Right renal pelvis (tissue), 4 donors: ENCODE measurements around the gene ERP44. TPM values are rescaled to one million over a fixed set of nuclear protein-coding genes. Genes with fewer than 3 reads are reported as not detected.
"Not testable (repeated sequence)": the region's sequence is repeated elsewhere in the genome, so short reads cannot be mapped to it uniquely, and the experiment has no call there.

Experiments used
- DNase-seq, 4 donors: peaks; one replicate each; pipeline ENCODE4 v3.0.0-alpha.2; 2013; ENCODE audit warnings: low read depth in 4 of 4, low spot score in 3 of 4, missing footprints in 1 of 4
- polyA plus RNA-seq, 4 donors: library from polyadenylated mRNA; unstranded; fragments of 120-200 nt; gene quantifications; one replicate each; pipeline ENCODE4 v1.2.1, GENCODE V29; 2013; ENCODE audit not compliant: insufficient read length in 4 of 4

ERP44 gene
- polyA plus RNA-seq, 4 donors, result 35.7 to 44.2 (median 41.1) TPM

DNA sequence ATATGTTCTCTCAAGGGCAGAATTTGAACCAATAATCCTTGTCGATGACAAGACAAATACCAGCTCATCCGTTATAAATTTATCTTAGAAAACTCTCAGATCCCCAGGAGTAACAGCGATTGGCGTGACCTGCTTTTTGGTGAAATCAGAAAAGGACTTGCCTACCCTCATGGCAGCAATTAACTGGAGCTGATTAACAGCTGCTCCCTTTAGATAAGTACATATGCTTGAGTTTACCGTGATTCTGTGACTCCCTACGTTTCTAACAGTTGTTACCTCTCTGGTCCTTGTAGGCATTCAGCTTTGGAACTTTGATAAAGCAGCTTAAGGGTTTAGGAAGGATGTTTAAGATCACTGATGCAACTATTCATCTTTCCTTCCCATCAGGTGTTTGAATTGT lies 2.8 kb upstream of the ERP44 start:
- DNase-seq, result no peak

DNA sequence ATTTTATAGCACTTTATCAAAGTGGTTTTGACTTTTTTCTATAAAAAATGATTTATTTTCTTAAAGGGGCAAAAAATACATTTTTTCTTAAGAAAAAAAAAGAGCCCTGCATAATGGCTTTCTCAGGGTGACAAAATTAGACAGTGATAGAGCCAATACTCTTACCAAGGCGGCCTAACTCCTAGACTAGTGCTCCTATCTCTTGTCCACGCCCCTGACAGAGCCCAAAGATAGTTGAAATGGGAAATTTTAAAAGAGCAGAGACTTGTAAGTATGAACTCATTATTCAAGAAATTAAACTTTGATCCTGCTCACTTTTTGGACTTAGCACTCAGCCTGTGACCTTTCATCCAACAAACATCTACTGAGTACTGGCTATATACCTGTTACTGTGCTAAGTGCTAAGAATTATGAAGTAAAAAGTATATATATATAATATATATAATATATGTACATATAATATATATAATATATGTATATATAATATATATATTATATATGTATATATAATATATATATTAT lies 1.4 kb upstream of the ERP44 start:
- DNase-seq, result no peak

DNA sequence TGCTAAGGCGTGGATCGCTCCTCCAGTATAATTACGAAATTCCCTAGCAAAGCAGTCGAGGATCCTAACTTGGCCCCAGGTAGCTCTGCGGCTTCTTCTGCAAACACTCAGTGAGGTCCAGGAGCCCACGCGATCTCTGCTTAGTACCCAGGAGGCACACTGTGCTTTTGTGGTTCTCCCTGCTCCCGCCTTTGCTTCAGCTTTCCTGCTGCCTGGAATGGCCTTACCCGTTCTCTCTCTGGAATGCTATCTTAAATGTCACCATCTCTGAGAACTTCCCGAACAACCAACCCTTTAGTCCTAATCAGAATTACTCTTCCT lies 882 bp upstream of the ERP44 start:
- DNase-seq, result no peak

DNA sequence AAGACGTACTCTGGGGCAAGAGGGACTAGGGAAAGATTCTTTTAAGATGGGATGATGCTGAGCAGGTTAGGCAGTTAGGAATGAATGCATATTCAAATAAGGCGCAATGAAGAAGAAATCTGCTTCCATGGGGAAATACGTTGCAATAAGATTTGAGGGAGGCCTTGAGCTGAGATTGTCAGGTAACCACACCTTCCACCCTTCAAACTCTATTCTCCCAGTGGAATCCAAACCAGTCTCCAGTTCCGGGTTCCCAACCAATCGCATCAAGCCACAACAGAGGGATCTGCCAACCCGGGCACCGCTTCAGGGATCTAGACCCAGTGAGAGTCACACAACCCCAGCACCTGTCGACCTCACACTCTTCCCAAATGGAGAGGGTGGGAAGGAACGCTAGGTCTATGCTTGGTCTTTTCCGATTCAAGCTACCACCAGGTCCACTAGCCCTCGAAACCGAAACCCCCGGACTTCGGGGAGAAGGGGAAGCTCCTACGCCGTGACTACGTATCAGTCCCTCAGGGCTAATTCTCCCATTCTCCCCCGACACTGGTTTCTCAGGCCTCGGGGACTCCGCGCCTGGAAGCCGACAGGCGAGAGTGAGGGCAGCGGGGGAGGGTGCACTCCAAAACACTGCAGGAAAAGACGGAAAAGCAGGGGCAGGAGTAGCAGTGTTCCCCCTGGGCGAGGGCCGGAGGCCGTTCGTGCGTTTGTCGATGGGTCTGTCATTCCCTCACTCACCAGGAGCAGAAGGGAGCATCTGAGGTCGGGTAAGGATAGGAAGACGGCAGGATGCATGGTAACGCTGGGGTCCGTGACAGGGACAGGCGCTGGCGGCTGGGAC lies 534 bp downstream of the ERP44 start:
- peak; percentile 8 to 32 (median 20) for DNase-seq

DNA sequence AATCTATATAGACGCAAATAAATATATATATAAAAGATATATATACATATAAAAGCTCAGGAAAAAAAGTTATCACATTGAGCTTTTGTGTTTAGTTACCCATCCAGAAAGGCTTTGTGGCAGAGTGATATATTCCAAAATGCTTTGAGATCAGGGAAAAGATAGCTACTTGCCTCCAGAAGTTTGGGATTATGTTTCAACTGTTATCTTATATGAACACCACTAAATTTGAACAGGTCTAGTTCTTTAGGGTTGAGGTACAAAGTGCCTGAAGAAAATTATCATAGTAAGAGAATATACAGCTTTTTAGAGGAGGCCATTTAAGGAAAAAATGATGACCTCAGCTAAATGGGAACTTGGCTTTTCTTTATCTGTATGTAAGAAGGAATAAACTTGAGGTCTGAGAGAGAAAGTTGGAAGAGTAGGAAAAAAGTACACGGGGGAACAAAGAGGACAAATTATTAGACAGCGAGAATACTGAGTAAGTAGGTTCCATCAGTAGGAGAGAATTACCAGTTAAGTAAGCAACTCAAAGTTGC lies 2.4 kb downstream of the ERP44 start:
- DNase-seq, result no peak

DNA sequence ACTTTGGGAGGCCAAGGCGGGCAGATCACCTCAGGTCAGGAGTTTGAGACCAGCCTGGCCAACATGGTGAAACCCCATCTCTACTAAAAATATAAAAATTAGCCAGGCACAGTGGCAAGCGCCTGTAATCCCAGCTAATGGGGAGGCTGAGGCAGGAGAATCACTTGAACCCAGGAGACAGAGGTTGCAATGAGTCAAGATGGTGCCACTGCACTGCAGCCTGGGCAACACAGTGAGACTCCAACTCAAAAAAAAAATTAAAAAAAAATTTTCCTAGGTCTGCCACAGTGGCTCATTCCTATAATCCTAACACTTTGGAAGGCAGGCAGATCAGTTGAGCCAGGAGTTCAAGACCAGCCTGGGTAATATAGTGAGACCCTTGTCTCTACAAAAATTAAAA lies 4.4 kb downstream of the ERP44 start:
- DNase-seq, result not testable (repeated sequence)

DNA sequence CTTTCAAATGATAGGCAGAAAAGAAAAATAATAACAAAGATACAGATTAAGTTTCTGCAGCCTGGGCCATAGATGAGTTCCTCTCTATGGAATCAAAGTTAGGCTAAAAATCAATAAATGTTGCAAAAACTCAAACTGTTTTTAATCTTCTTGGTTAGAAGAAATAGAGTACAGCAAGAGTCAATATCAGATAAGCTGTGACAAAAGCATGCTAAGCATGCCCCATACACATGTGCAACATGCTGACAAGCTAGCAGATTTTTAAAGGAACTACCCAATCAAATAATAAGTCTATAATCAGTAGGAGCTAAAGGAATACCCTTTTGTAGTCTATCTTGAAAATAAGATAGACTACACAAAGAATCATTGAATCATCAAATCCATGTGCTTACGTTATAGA lies 6.7 kb downstream of the ERP44 start:
- DNase-seq, result no peak

DNA sequence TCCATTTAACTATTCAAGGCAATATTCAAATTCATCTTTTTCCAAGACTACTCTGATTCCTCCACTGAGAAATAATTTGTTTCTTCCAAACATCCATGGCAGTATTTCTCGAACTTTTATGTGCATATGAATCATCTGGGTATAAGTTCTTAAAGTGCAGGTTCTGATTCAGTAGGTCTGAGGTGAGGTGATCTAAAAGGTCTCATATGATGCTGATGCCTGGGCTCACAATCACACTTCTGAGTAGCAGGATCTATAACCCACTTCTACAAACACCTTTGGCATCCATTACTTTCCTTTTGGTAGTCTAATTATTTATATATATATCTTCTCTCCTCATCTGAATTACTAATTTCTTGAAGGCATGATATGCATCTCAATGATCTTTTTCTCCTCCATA lies 7.2 kb downstream of the ERP44 start:
- no peak for DNase-seq

DNA sequence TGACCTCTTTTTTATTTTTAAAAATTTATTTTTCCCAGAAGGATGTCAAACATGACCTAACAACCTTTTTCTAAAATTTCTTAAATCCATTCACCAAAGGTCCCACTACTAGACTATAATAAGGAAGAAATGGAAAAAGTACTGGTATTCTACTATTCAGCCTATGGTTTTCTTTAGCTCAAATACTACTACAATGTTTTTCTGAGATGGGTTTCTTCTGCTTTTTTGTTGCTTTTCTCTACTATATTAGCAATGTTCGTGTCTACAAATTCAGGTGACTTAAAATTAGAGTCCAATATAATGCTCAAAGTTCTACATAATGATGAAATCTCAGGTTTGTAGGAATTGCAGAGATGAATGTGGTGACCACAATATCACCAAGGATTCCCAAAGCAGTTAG lies 7.9 kb downstream of the ERP44 start:
- DNase-seq, result no peak

DNA sequence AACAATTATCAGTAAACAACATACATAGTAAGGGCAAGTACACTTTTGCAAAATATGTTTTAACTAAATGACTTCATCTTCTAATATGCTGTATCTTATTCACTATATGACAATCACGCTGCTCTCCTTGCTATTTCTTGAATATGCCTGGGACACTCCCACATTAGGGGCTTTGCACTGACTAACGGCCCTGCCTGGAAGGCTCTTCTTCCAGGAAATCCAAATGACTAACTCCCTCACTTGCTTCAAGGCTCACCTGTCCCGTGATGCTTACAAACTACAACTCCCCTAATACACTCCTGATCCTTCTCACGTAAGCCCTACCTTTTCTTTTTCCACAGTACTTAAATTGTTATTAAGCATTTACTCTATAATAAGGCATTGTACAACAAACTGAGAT lies 10.6 kb downstream of the ERP44 start:
- DNase-seq, result no peak

DNA sequence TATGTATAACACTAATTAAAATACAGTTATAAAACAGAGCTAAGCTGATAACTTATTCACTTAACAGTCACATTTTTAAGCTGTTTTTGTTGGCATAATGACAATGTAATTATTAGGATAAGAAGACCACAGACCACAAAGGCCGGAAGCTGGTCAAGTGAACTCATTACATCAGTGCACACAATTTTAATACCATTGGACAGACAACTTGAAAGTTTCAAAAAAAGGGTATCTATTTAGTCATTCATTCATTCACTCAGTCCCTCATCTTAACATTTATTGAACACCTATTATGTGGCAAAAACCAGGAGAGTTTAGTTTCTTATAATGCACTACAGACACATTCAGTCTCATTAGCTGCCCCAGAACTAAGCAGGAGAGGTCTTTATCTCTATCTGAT lies 11.6 kb downstream of the ERP44 start:
- no peak for DNase-seq

DNA sequence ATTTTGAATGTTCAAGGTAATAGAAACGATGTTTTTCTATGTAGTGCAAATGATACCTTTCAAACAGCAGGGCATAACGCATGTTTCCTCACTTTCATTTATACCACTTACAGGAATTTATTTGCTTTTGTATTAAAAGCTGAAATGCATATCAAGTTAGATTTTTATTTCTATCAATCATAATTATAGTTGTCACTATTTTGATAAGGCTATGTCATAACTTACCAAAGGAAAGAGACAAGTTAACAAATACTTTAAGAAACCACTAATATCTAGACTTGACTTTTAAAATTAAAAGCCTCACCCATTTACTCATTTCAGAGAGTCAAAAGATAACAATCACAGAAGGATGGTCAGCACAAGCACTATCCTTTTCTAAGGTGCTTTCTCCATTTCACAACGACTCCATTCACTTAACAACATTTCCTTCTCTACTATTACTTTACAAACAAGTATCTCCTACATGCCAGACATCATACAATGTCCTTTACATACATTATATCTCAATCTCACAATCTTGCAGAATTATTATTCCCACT lies 12.6 kb downstream of the ERP44 start:
- no peak for DNase-seq

DNA sequence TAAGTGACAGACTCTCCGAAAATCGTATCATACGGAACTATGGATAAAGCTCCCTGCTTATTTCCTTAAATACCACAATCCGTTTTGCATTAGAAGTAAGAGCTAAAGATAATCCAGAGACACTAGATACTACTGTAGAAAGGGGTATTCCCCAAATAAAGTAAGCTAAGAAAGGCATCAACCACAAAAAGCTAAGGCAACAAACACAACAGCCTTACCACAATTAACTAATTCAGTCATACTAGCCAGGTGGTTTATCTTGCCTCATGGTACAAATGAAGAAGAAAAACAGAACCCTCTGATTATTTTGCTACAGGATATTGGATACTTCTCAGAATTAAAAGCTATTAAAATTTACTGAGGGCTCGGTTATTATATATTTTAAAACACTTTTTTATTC lies 14.1 kb downstream of the ERP44 start:
- no peak for DNase-seq

DNA sequence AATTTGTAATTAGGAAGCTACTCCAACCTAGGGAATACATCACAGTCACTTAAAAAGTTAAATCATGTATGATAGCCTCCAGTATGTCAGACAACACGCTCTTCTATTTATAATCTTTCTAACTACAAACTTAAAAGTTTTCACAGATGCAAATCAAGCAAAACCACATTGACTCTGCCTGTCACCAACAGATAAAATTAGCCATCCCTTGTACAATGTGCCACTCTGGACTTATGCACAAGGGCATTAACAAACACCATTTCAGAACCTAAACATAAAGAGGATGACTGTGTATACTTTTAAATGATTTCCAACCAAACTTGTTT lies 14.7 kb downstream of the ERP44 start:
- DNase-seq, result no peak

DNA sequence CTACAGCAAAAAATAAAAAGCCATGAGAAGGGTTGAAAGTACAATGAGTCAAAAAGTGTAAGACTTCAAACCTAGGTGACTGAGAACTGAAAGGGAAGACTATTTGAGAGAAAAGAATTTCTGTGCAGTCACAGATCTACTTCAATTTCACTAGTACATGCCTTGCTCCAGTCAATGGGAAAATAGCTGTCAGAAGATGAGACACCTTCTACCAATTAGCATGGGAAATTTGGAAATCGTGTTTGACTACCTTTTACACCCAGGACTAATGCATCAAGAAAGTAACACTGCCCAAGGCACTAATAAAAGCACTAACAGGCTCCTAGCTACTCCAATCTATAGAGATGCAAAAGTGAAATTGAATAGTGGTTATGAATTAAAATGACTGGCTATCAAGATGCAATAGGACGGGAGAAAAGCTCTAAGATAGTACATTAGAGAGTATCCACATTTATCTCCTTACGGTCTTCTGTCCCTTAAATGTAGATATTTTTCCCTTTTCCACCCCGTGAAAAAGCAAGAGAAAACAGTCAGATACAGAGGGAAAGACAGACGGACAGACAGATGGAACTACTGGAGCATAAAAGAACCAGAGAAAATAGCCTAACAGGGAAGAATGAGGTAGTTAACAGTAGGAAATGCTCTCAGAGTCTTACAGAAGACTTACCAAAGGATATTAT lies 15.2 kb downstream of the ERP44 start:
- no peak for DNase-seq

DNA sequence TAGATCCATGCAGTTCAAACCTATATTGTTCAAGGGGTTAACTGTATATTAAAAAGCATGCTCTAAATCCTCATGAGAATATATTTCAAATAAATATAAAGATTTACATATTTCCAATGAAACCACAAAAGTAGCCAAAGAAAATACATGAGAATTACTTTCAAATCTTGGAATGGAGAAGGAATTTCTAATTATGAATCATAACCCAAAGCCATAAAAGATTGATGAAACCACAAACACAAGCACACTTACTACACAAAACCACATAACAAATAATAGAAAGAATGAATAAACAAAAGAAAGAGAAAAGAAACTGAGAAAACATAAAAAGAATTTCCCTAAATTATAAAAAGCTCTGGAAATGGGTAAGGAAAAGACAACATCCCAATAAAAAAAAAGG lies 16.0 kb downstream of the ERP44 start:
- DNase-seq, result no peak

DNA sequence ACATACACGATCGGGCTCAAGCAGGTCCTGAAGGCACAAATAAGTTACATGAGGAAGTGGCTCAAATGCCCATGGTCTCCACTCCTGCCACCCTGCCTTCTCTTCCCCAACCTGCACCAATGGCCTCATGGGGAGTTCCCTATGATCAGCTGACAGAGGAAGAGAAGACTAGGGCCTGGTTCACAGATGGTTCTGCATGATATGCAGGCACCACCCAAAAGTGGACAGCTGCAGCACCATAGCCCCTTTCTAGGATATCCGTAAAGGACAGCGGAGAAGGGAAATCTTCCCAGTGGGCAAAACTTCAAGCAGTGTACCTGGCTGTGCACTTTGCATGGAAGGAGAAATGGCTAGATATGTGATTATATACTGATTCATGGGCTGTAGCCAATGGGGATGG lies 22.5 kb downstream of the ERP44 start:
- not testable (repeated sequence) for DNase-seq

DNA sequence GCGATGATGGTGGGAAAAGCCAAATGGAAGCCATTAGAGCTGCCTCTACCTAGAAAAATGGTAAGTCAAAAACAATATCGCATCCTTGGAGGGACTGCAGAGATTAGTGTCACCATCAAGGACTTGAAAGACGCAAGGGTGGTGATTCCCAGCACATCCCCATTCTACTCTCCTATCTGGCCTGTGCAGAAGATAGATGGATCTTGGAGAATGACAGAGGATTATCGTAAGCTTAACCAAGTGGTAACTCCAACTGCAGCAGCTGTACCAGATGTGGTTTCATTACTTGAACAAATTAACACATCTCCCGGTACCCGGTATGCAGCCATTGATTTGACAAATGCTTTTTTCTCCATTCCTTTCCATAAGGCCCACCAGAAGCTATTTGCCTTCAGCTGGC lies 23.8 kb downstream of the ERP44 start:
- DNase-seq, result no peak

DNA sequence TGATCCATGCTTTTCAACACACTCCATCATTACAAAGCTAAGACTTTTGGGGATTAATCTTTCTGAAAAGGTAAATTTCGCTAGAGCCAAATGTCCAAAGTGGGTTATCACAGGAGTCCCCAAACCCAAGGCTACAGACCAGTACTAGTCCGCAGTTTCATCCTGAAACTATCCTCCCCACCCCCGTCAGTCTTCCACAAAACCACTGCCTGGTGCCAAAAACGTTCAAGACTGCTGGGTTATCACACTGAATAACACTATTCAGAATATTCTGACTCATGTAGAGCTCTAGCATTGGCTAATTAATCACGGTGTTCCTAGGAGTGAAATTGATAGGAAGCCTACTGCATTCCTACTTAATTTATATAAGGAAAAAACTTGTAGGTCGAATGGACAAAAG lies 24.7 kb downstream of the ERP44 start:
- DNase-seq, result no peak

DNA sequence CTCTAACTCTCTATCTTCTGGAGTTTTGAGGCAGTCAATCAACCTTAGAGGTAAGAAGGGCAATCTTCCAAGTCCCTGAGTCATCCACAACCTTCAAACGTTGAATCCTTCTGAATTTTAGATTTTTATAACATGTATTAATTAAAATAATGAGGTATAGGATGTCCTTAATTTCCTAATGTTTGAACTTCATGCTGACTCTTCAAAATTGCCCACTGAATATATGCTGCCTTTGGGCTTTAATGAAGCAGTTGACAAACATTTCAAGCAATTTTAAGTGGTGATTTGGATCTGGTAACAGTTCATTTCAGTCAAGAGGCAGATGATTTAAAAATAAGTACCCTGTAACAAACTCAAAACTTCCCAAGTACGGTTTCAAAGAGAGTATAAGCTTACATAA lies 26.0 kb downstream of the ERP44 start:
- DNase-seq, result no peak

DNA sequence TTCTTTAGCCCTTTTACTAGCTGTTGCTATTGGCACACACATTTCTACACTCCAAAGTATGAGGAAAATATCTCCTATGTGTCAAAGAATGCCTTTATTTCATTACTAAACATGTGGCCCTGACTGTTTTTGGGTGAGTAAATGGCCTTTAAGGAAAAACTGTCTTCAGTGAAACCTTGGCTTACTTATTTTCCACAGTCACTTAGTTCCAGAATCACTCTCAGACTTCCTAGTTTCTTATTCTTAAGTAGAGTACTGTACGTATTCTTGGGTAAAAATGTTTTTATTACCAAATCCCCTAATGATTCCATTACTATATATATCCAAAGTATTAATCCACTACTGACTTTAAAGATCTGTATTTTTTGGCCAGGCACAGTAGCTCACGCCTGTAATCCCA lies 27.5 kb downstream of the ERP44 start:
- DNase-seq, result no peak
